Uterus (tissue), 2 donors: ENCODE measurements around the gene LRRC4C.

Source experiments
- POLR2A ChIP-seq, 2 donors: fragments of 450-650 bp; IDR thresholded peaks; one replicate each; pipeline ENCODE4 v1.6.1; 2016; ENCODE audit warnings: antibody characterized with exemption in 2 of 2, mild to moderate bottlenecking in 1 of 2, moderate library complexity in 1 of 2
- TF ChIP-seq, protein P1 (sequence below), 4 experiments: fragments of 200-600 bp in 2 of 4; fragments of 450-650 bp in 2 of 4; sonication (generic) in 2 of 4; IDR thresholded peaks; one replicate each; pipeline ENCODE4 v1.5.1; 2016 to 2019; ENCODE audit warnings: antibody characterized with exemption in 4 of 4, mild to moderate bottlenecking in 2 of 4, moderate library complexity in 1 of 4

DNA sequence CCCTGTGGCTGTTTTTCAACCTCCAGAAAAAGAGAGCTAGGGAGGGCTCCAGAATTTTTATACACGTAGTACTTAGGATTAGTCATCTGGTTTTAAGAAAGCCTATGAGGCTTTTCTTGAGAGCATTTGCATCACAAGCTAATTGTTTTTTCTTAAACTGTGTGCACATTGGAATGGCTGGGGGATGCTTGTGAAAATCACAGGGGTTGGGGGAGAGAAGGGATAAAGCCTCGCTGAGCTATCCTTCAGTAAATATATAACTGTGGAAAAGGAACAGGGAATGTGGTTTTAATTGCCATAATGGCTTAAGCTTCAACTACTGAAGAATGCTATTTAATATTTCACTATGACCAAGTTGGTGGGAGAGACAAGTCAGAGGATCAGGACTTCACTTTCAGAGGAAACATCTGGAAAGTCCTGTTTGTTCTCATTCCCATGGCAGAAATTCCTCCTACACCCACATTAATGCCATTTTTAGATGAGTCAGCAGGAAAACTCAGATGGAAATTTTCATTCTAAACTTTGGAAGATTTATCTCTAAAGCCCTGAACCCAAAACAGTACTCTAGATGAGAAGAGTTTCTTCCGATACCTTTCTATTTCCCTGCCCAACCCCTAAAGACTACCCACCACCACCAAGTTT, 591.3 kb downstream of the LRRC4C start:
- no peak for TF ChIP-seq POLR2A (IDR thresholded peaks at IDR 0.05)
- TF ChIP-seq, protein P1, sequence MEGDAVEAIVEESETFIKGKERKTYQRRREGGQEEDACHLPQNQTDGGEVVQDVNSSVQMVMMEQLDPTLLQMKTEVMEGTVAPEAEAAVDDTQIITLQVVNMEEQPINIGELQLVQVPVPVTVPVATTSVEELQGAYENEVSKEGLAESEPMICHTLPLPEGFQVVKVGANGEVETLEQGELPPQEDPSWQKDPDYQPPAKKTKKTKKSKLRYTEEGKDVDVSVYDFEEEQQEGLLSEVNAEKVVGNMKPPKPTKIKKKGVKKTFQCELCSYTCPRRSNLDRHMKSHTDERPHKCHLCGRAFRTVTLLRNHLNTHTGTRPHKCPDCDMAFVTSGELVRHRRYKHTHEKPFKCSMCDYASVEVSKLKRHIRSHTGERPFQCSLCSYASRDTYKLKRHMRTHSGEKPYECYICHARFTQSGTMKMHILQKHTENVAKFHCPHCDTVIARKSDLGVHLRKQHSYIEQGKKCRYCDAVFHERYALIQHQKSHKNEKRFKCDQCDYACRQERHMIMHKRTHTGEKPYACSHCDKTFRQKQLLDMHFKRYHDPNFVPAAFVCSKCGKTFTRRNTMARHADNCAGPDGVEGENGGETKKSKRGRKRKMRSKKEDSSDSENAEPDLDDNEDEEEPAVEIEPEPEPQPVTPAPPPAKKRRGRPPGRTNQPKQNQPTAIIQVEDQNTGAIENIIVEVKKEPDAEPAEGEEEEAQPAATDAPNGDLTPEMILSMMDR (IDR thresholded peaks at IDR 0.05), result no peak
